Aorta (tissue), 5 donors: ENCODE data around the gene SH2D5. TPM values are rescaled to one million over a fixed set of nuclear protein-coding genes. Genes with fewer than 3 reads are reported as not detected.
"Not testable (repeated sequence)": the region's sequence is repeated elsewhere in the genome, so short reads cannot be mapped to it uniquely, and the experiment has no call there.

Source experiments
- ATAC-seq: fragments of 200-7000 bp; cut with Tn5 transposase; one replicate; pipeline ENCODE4 v1.9.1; 2022; ENCODE audit warnings: moderate library complexity; ENCODE audit not compliant: low FRiP score
- DNase-seq, 2 donors: peaks; one replicate each; pipeline ENCODE4 v3.0.0-alpha.2; 2020
- H3K27ac ChIP-seq, 2 donors: one replicate each; pipeline ENCODE4 v1.5.1; 2013; ENCODE audit warnings: low read length in 2 of 2, mild to moderate bottlenecking in 2 of 2, moderate library complexity in 2 of 2, control low read depth in 1 of 2, inconsistent platforms in 1 of 2, low read depth in 1 of 2
- H3K27me3 ChIP-seq, 2 donors: one replicate each; pipeline ENCODE4 v1.6.1; 2013; ENCODE audit warnings: control low read depth in 1 of 2, low read length in 1 of 2, mild to moderate bottlenecking in 1 of 2, moderate library complexity in 1 of 2; ENCODE audit not compliant: insufficient read depth in 2 of 2, control insufficient read depth in 1 of 2
- H3K36me3 ChIP-seq, 2 donors: one replicate each; pipeline ENCODE4 v1.6.1; 2013; ENCODE audit warnings: control low read depth in 1 of 2, low read length in 1 of 2, mild to moderate bottlenecking in 1 of 2; ENCODE audit not compliant: insufficient read depth in 2 of 2, control insufficient read depth in 1 of 2
- H3K4me1 ChIP-seq, 2 donors: one replicate each; pipeline ENCODE4 v1.6.1; 2013; ENCODE audit warnings: low read length in 2 of 2, control low read depth in 1 of 2, mild to moderate bottlenecking in 1 of 2, moderate library complexity in 1 of 2; ENCODE audit not compliant: insufficient read depth in 2 of 2, control insufficient read depth in 1 of 2
- H3K4me3 ChIP-seq, 2 donors: one replicate each; pipeline ENCODE4 v1.5.1; 2013; ENCODE audit warnings: low read length in 2 of 2, control low read depth in 1 of 2, mild to moderate bottlenecking in 1 of 2
- H3K9me3 ChIP-seq: one replicate; pipeline ENCODE4 v1.6.1; 2013; ENCODE audit warnings: mild to moderate bottlenecking, low read length; ENCODE audit not compliant: control insufficient read depth
- whole genome bisulfite sequencing, 2 donors: extraction: QIAGEN DNeasy Blood & Tissue Kit; methylation state at CpG; one replicate each; pipeline ENCODE4 v1.1.7; 2013; 5-methylcytosine and 5-hydroxymethylcytosine counted together
- intact Hi-C, 2 donors: fragments of 100-400 bp; cut with DNase I; formaldehyde crosslinking; loops; one replicate each; pipeline versions ENCODE4 v1.14.2 to v1.15.0; 2022
- polyA plus RNA-seq, 2 donors: library from polyadenylated mRNA; stranded (reverse); fragments of 200-250 nt; gene quantifications; one replicate each; pipeline ENCODE4 v1.2.3, GENCODE V29; 2013
- total RNA-seq, 2 donors: library from RNA; stranded (reverse); fragmentation: NEBNext Ultra II Directional; extraction: Animal tissue kit (Norgen Biotek cat#: 25700); gene quantifications; one replicate each; pipeline ENCODE4 v1.2.1, GENCODE V29; 2021
- donor health status: healthy with polysubstance abuse.
- donor health status: Bipolar disorder and iron deficiency.
- donor health status: DM: no; HTN: no; CAD: no.
- donor health status: DM: no; HTN: no; CAD: no.
- donor health status: DM: yes; HTN: yes; CAD: no.

Gene SH2D5
- total and polyA plus RNA-seq, 4 donors: 0.13 to 0.39 (median 0.26) TPM; not detected in 1

DNA sequence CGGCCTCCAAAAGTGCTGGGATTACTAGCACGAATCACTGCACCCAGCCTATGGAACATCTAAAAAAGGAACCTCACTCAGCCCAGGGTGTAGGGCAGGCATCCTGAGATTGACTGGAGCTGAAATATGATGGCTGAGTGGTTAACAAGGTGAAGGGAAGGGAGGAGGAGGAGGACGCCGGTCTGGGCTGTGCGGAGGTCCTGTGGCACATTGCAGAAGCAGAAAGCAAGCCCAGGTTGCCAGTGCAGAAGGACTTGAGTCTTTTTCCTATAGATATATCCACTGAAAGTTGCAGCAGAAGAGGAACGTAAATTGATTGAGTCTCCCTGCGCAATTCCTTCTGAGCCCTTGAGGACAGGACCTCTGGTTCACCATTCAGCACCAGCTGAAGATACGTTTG is 13.2 kb downstream of the SH2D5 start:
- Histone ChIP-seq H3K9me3 (no peaks in the 10 kb centered on the region), H3K36me3 (no peaks in the 10 kb centered on the region), H3K27me3 (no peaks in the 10 kb centered on the region), H3K27ac (no peak overlapping the region), H3K4me3 (no peak overlapping the region), H3K4me1 (no peaks in the 10 kb centered on the region)
- peak; percentile 10 to 37 for DNase-seq
- 88 to 91% methylated on average over 8 of the region's 8 CpGs for WGBS, 2 donors
- intact Hi-C loops: no loop called here
- no peak for ATAC-seq

DNA sequence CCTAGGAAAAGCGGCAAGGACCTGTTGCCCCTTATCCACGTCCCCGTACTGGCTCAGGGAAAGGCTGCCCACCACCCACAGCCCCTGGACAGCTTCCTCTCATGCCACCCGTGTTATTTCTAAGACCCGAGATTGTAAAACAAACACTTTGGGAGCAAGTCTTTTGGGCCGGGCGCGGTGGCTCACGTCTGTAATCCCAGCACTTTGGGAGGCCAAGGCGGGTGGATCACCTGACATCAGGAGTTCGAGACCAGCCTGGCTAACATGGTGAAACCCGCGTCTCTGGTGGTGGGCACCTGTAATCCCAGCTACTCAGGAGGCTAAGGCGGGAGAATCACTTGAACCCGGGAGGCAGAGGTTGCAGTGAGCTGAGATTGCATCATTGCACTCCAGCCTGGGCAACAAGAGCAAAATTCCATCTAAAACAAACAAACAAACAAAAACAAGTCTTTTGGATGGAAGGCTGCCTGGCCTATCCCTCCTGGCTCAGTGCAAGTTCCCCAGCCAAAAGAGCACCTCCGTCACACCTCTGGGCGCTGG is 14.1 kb downstream of the SH2D5 start:
- H3K27ac ChIP-seq, intact Hi-C loops, H3K9me3 ChIP-seq, H3K27me3 ChIP-seq, H3K36me3 ChIP-seq, ATAC-seq, H3K4me3 ChIP-seq, H3K4me1 ChIP-seq: not testable (repeated sequence)
- WGBS, 2 donors: 64 to 67% methylated on average over 17 of the region's 17 CpGs
- peak; percentile 19 to 44 for DNase-seq

DNA sequence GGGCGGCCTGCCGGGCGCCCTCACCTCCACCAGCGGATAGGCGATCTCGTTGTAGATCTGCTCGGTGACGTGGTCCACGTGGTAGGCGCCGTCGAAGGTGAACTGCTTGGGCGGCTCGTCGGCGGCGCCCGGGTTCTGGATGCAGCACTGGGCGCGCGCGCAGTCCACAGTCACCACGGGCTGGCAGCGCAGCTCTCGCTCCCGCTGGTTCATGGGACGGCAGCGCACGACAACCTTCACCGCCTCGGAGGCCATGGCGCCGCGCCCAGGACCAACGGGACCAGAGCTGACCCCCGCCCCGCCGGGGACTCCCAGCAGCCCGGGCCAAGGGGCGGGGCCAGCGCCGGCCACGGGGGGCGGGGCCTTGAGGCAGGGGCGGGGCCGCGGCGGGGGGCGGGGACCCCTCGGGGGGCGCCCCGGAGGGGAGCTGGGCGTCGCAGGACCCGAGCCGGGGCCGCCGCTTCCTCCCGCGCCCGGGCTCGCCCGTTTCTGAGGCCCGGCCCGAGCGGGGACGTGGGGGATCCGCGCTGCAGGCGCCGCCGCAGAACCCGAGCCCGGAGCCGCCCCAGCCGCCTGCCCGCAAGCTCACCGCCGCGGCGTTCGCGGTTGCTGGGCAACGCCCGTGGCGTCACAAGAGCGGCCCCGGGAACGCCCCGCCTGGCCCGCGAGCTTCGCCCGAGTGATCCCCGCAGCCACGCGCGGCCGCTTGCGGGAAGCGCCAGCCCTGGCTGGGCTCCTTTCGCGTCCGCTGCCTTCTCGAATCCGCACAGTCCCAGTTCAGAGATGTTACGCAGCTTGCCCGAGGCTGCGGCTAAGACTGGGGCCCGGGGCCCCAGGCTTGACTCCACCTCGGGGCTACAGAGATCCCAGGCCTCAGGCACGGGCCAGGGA is 14.8 kb downstream of the SH2D5 start, which contains the start of gene KIF17:
TSS of gene KIF17 (minus strand) at position 556 of the 891 bp plus-strand sequence. CDS start at position 255, 301 bp downstream.
- 1 to 2% methylated on average over 75 to 112 of the region's 112 CpGs for WGBS, 2 donors

DNA sequence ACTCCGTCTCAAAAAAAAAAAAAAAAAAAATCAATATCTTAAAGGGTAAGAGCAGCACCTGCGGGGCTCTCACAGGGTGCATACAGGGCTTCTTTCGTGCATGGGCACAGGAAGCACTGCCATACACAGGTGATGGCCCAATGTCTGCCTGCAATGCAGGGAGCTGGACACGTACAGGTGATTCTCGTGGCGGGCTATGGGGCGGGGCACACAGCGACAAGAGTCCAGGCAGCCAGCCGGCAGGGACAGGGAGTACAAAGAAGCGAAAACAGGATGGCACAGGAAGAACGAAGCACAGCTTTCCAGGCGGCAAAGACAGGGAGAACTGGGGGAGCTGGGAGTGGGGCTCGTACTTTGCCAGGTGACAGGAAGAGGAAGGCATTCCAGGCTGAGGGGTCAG is 16.3 kb downstream of the SH2D5 start:
- ATAC-seq (no peak), DNase-seq (no peak)
- intact Hi-C loops: no loop called here
- no peaks in the 10 kb centered on the region for H3K36me3 ChIP-seq
- WGBS, 2 donors: 86 to 87% methylated on average over 13 of the region's 13 CpGs
- no peaks in the 10 kb centered on the region for H3K4me1 ChIP-seq
- H3K9me3 ChIP-seq: no peaks in the 10 kb centered on the region
- H3K27me3 ChIP-seq: no peaks in the 10 kb centered on the region
- no peak overlapping the region for H3K27ac ChIP-seq
- H3K4me3 ChIP-seq: no peak overlapping the region

More for the DNA sequence above, 14.8 kb downstream of the SH2D5 start, which contains the start of gene KIF17:
- H3K36me3 ChIP-seq: no peaks in the 10 kb centered on the region
- peak within 1 kb of the TSS; percentile 2 to 55 for H3K4me3 ChIP-seq
- ATAC-seq: peak; percentile 86
- no peaks in the 10 kb centered on the region for H3K4me1 ChIP-seq
- H3K27me3 ChIP-seq: no peaks in the 10 kb centered on the region
- H3K27ac ChIP-seq: no peak within 1 kb of the TSS
- H3K9me3 ChIP-seq: no peaks in the 10 kb centered on the region
- intact Hi-C loops: no loop called here
- peak; percentile 83 to 92 for DNase-seq

DNA sequence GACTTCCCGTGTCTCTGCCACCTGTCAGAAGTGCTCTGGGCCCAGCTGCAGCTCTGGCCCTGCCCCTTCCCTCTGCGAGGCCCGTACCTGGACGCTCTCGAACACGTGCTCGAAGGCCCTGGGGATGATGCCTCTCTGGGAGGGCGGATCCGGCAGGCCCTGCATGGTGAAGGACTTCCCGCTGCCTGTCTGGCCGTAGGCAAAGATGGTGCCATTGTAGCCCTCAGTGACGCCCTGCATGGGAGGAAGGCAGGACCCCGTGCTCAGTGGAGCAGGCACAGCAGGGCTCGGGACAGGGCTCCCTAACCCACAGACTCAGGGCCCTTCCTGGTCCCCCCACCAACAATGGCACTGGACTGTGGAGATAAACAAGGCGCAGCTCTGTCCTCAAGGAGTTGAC is 17.1 kb downstream of the SH2D5 start:
- ATAC-seq (no peak), DNase-seq (no peak)
- Histone ChIP-seq H3K27ac (no peak overlapping the region), H3K9me3 (no peaks in the 10 kb centered on the region), H3K36me3 (no peaks in the 10 kb centered on the region), H3K27me3 (no peaks in the 10 kb centered on the region), H3K4me3 (no peak overlapping the region), H3K4me1 (no peaks in the 10 kb centered on the region)
- intact Hi-C loops: no loop called here
- WGBS, 2 donors: 90 to 92% methylated on average over 15 of the region's 15 CpGs

DNA sequence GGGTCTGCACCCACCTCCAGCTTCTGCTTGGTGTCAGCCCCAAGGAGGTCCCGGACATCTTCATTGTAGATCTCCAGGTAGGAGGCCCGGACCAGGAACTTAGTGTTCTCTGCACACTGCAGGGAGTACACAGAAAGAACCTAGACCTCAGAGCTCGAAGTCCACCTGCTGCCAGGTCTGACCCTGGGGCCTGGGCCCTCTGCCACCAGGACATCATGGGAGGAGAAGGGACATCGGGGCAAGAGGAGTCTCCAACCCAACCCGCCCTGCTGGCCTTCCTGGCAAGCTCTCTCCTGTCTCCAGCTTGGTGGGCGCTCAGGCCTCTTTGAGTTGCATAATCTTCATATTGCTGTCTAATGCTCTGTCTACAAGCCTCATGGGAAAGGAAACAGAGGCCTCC is 19.1 kb downstream of the SH2D5 start:
- intact Hi-C loops: no loop called here
- Histone ChIP-seq H3K4me1 (no peaks in the 10 kb centered on the region), H3K27me3 (no peaks in the 10 kb centered on the region), H3K9me3 (no peaks in the 10 kb centered on the region), H3K4me3 (no peak overlapping the region), H3K36me3 (no peaks in the 10 kb centered on the region), H3K27ac (no peak overlapping the region)
- ATAC-seq (no peak), DNase-seq (no peak)
- WGBS, 2 donors: 90 to 91% methylated on average over 6 of the region's 6 CpGs

DNA sequence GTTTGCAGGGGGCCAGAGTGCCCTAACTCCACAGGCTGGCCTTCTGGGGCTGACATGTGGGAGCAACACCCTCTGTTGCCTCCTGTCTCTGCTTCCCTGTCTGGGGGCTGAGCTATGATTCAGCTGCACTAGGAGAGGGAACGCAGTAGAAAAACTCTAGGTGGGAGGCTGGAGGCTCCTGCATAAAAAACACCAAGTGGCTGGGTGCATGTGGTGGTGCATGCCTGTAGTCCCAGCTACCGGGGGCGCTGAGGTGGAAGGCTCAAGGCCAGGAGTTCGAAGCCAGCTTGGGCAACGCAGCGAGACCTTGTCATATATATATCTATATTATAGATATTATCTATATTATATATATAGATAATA is 20.3 kb downstream of the SH2D5 start:
- Histone ChIP-seq H3K27ac (no peak overlapping the region), H3K9me3 (no peaks in the 10 kb centered on the region), H3K36me3 (no peaks in the 10 kb centered on the region), H3K4me3 (no peak overlapping the region), H3K4me1 (no peaks in the 10 kb centered on the region), H3K27me3 (no peaks in the 10 kb centered on the region)
- ATAC-seq (no peak), DNase-seq (no peak)
- WGBS, 2 donors: 80 to 92% methylated on average over 6 of the region's 6 CpGs
- intact Hi-C loops: no loop called here

DNA sequence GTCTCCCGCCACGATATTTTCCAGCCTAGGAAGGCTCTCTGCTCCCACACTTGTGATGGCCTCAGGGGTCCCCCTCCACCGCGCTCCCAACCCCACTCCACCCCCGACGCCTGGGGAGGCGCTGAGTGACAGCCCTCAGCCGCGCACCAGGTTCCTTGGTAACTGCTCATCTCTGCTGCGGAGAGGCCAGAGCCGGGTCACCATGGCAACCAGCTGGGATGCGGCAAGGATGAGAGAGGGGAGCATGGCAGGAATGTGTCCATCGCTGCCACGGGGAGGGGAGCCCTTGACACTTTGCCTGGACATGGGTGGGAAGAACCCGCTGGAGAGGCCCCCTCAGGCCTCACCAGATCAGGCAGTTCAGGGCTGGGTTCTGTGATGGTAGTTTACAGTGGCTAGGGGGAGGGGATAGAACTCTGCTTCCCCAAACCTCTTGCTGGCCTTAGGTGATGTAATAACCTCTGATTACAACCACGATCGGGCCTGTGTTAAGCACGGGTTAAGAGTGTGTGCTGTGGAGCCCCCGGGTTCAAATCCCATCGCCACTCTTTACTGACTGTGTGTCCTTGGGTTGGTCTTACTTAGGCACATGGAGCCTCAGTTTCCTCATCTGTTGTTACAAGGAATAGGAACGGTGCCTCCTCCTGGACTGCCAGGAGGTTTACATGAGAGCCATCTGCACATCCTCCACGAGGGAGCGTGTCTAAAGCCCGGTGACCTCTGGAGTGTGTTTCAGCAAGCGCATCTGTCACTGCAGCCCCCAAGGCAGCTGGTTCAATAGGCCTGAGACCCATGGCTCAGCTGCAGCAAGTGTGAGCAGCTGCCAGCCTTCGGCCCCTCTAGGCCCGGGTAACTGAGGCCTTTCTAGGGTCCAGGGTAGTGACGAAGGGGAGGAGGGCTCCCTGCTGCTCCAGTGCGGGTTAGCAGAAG is 21.0 kb downstream of the SH2D5 start:
- no peaks in the 10 kb centered on the region for H3K27me3 ChIP-seq
- intact Hi-C loops: no loop called here
- no peak for ATAC-seq
- no peaks in the 10 kb centered on the region for H3K36me3 ChIP-seq
- H3K27ac ChIP-seq: no peak overlapping the region
- no peak overlapping the region for H3K4me3 ChIP-seq
- no peaks in the 10 kb centered on the region for H3K9me3 ChIP-seq
- 83% methylated on average over 29 of the region's 29 CpGs for WGBS, 2 donors
- H3K4me1 ChIP-seq: no peaks in the 10 kb centered on the region
- no peak for DNase-seq
